Testis (tissue), 2 donors: ENCODE data around the gene PHF10.

Source experiments
- POLR2A ChIP-seq: fragments of 450-650 bp; IDR thresholded peaks from one replicate; pipeline ENCODE4 v1.6.1; 2017; ENCODE audit warnings: antibody characterized with exemption, mild to moderate bottlenecking, moderate library complexity
- TF ChIP-seq, protein P1 (sequence below), 3 experiments: fragments of 450-650 bp in 2 of 3; fragments of 200-600 bp in 1 of 3; sonication (generic) in 1 of 3; IDR thresholded peaks; one replicate each; pipeline ENCODE4 v1.5.1; 2016 to 2019; ENCODE audit warnings: antibody characterized with exemption in 3 of 3, mild to moderate bottlenecking in 2 of 3, moderate library complexity in 1 of 3

GRCh38 chr6:169751242-169752073 is 27.2 kb upstream of the PHF10 start, which contains the start of the genes DYNLT2 and ERMARD:
- TF ChIP-seq, protein P1, sequence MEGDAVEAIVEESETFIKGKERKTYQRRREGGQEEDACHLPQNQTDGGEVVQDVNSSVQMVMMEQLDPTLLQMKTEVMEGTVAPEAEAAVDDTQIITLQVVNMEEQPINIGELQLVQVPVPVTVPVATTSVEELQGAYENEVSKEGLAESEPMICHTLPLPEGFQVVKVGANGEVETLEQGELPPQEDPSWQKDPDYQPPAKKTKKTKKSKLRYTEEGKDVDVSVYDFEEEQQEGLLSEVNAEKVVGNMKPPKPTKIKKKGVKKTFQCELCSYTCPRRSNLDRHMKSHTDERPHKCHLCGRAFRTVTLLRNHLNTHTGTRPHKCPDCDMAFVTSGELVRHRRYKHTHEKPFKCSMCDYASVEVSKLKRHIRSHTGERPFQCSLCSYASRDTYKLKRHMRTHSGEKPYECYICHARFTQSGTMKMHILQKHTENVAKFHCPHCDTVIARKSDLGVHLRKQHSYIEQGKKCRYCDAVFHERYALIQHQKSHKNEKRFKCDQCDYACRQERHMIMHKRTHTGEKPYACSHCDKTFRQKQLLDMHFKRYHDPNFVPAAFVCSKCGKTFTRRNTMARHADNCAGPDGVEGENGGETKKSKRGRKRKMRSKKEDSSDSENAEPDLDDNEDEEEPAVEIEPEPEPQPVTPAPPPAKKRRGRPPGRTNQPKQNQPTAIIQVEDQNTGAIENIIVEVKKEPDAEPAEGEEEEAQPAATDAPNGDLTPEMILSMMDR (IDR thresholded peaks at IDR 0.05): peak in 2 of 3 experiments; percentile 26 to 45
- peak; percentile 49 for TF ChIP-seq POLR2A
